ENCODE measurements around the gene HEATR5A. TPM values are rescaled to one million over a fixed set of nuclear protein-coding genes. Genes with fewer than 3 reads are reported as not detected.
"Not testable (repeated sequence)": the region's sequence is repeated elsewhere in the genome, so short reads cannot be mapped to it uniquely, and the experiment has no call there.

HEATR5A gene

DNA sequence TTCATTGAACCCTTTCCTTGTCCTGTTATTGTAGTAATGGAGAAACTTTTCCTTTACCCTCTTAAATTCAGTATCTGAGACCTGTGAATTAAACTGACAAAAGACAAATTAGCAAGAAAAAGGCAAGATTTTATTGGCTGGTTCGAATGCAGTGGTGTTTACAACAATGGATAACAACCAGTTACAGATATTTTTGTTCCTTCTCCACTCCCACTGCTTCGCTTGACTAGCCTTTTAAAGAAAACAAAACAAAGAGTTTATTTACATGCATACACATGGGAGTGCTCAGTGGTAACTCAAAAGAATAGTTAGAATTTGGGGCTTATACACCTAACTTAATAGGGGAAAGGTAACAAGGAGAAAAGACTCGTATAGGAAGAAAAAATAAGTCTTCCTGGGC is 175.7 kb downstream of the HEATR5A start:
- no peaks in the 10 kb centered on the region for H3K4me1 ChIP-seq (ENCODE audit: control insufficient read depth in 2 of 2, insufficient read depth in 1 of 2, low read depth in 1 of 2, low read length in 2 of 2)
- no peak overlapping the region for H2AK5ac ChIP-seq (ENCODE audit: low read depth, low read length)
- H2BK12ac ChIP-seq (ENCODE audit: low read length) = no peak overlapping the region
- no peak overlapping the region for H3K9ac ChIP-seq (ENCODE audit: low read depth, low read length, poor library complexity)
- H3K79me1 ChIP-seq (ENCODE audit: low read depth, low read length) = no peaks in the 10 kb centered on the region
- no peak overlapping the region for H3K4ac ChIP-seq (ENCODE audit: low read length)
- no peaks in the 10 kb centered on the region for H3K27me3 ChIP-seq (ENCODE audit: control insufficient read depth in 3 of 3, insufficient read depth in 3 of 3, low read depth in 1 of 3, low read length in 3 of 3)
- no peak overlapping the region for H2BK5ac ChIP-seq (ENCODE audit: low read length)
- no peak overlapping the region for H3K14ac ChIP-seq (ENCODE audit: low read length)
- no peaks in the 10 kb centered on the region for H3K9me3 ChIP-seq (replicated peaks in 1 of 2; ENCODE audit: control insufficient read depth in 2 of 2, insufficient read depth in 1 of 2, low read depth in 1 of 2, low read length in 2 of 2)
- H4K8ac ChIP-seq (ENCODE audit: low read depth, low read length) = no peak overlapping the region
- H3K27ac ChIP-seq (replicated peaks; ENCODE audit: low read length) = no peak overlapping the region
- H3K36me3 ChIP-seq (replicated peaks in 1 of 2; ENCODE audit: control insufficient read depth in 2 of 2, insufficient read depth in 2 of 2, low read length in 2 of 2) = no peaks in the 10 kb centered on the region
- H4K91ac ChIP-seq (ENCODE audit: low read depth, low read length, poor library complexity) = no peak overlapping the region
- DNase-seq (ENCODE audit: low spot score) = no peak
- no peak overlapping the region for H3K23ac ChIP-seq (ENCODE audit: low read depth, low read length, poor library complexity)
- no peak overlapping the region for H2BK120ac ChIP-seq (ENCODE audit: low read depth, low read length)
- no peak overlapping the region for H3K18ac ChIP-seq (ENCODE audit: low read length)
- no peak overlapping the region for H3K4me3 ChIP-seq (ENCODE audit: low read length in 2 of 2)
- no CpG with 5 or more reads among the region's 3 CpGs for WGBS, 2 donors (ENCODE audit: extremely low coverage in 2 of 2, insufficient read length in 2 of 2, insufficient replicate concordance in 1 of 2)
- H2BK15ac ChIP-seq (ENCODE audit: low read length) = no peak overlapping the region
- no peak overlapping the region for H3K4me2 ChIP-seq (ENCODE audit: insufficient read depth, low read length, poor library complexity, severe bottlenecking)
- no peak overlapping the region for H2AFZ ChIP-seq (ENCODE audit: low read length)

DNA sequence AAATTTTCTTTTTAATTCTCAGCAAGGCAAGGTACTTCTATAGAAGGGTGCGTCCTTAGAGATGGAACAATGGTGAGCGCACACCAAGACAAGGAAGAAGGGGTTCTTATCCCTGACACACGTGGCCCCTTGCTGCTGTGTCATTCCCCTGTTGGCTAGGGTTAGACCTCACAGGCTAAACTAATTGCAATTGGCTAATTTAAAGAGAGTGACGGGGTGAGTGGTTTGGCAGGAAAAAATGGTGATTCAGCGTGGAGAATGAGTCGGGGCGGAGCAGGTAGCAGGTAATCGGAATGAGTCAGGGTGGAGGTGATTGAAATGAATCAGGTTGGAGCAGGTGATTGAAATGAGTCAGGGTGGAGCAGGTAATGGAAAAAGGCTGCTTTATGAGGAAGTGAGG is 176.5 kb downstream of the HEATR5A start:
- no peak overlapping the region for H2BK5ac ChIP-seq (ENCODE audit: low read length)
- no peak overlapping the region for H3K14ac ChIP-seq (ENCODE audit: low read length)
- no peak overlapping the region for H3K18ac ChIP-seq (ENCODE audit: low read length)
- no peaks in the 10 kb centered on the region for H3K27me3 ChIP-seq (ENCODE audit: control insufficient read depth in 3 of 3, insufficient read depth in 3 of 3, low read depth in 1 of 3, low read length in 3 of 3)
- H3K9me3 ChIP-seq (replicated peaks in 1 of 2; ENCODE audit: control insufficient read depth in 2 of 2, insufficient read depth in 1 of 2, low read depth in 1 of 2, low read length in 2 of 2) = no peaks in the 10 kb centered on the region
- no peaks in the 10 kb centered on the region for H3K4me1 ChIP-seq (ENCODE audit: control insufficient read depth in 2 of 2, insufficient read depth in 1 of 2, low read depth in 1 of 2, low read length in 2 of 2)
- H2AFZ ChIP-seq (ENCODE audit: low read length) = no peak overlapping the region
- H3K9ac ChIP-seq (ENCODE audit: low read depth, low read length, poor library complexity) = no peak overlapping the region
- no peaks in the 10 kb centered on the region for H3K79me1 ChIP-seq (ENCODE audit: low read depth, low read length)
- H3K4ac ChIP-seq (ENCODE audit: low read length) = no peak overlapping the region
- no peak overlapping the region for H2BK15ac ChIP-seq (ENCODE audit: low read length)
- no CpG with 5 or more reads among the region's 8 CpGs for WGBS, 2 donors (ENCODE audit: extremely low coverage in 2 of 2, insufficient read length in 2 of 2, insufficient replicate concordance in 1 of 2)
- DNase-seq (ENCODE audit: low spot score) = no peak
- no peak overlapping the region for H4K91ac ChIP-seq (ENCODE audit: low read depth, low read length, poor library complexity)
- no peak overlapping the region for H3K4me2 ChIP-seq (ENCODE audit: insufficient read depth, low read length, poor library complexity, severe bottlenecking)
- no peaks in the 10 kb centered on the region for H3K36me3 ChIP-seq (replicated peaks in 1 of 2; ENCODE audit: control insufficient read depth in 2 of 2, insufficient read depth in 2 of 2, low read length in 2 of 2)
- H3K23ac ChIP-seq (ENCODE audit: low read depth, low read length, poor library complexity) = no peak overlapping the region
- no peak overlapping the region for H3K4me3 ChIP-seq (ENCODE audit: low read length in 2 of 2)
- H2AK5ac ChIP-seq (ENCODE audit: low read depth, low read length) = no peak overlapping the region
- no peak overlapping the region for H4K8ac ChIP-seq (ENCODE audit: low read depth, low read length)
- H3K27ac ChIP-seq (replicated peaks; ENCODE audit: low read length) = no peak overlapping the region
- H2BK120ac ChIP-seq (ENCODE audit: low read depth, low read length) = no peak overlapping the region
- no peak overlapping the region for H2BK12ac ChIP-seq (ENCODE audit: low read length)

GRCh38 chr14:31242161-31242940 is 178.0 kb downstream of the HEATR5A start:
- not testable (repeated sequence) for H3K23ac ChIP-seq (ENCODE audit: low read depth, low read length, poor library complexity); H2BK12ac ChIP-seq (ENCODE audit: low read length); DNase-seq (ENCODE audit: low spot score); H4K8ac ChIP-seq (ENCODE audit: low read depth, low read length); H3K14ac ChIP-seq (ENCODE audit: low read length); H3K27ac ChIP-seq (replicated peaks; ENCODE audit: low read length); H3K27me3 ChIP-seq (ENCODE audit: control insufficient read depth in 3 of 3, insufficient read depth in 3 of 3, low read depth in 1 of 3, low read length in 3 of 3); H3K18ac ChIP-seq (ENCODE audit: low read length); H2BK5ac ChIP-seq (ENCODE audit: low read length); H4K91ac ChIP-seq (ENCODE audit: low read depth, low read length, poor library complexity); H2AFZ ChIP-seq (ENCODE audit: low read length); H3K79me1 ChIP-seq (ENCODE audit: low read depth, low read length); H3K4me3 ChIP-seq (ENCODE audit: low read length in 2 of 2); H2BK15ac ChIP-seq (ENCODE audit: low read length); H3K4me2 ChIP-seq (ENCODE audit: insufficient read depth, low read length, poor library complexity, severe bottlenecking); H2AK5ac ChIP-seq (ENCODE audit: low read depth, low read length); H3K9ac ChIP-seq (ENCODE audit: low read depth, low read length, poor library complexity); H3K9me3 ChIP-seq (replicated peaks in 1 of 2; ENCODE audit: control insufficient read depth in 2 of 2, insufficient read depth in 1 of 2, low read depth in 1 of 2, low read length in 2 of 2); H3K36me3 ChIP-seq (replicated peaks in 1 of 2; ENCODE audit: control insufficient read depth in 2 of 2, insufficient read depth in 2 of 2, low read length in 2 of 2); H3K4ac ChIP-seq (ENCODE audit: low read length); H3K4me1 ChIP-seq (ENCODE audit: control insufficient read depth in 2 of 2, insufficient read depth in 1 of 2, low read depth in 1 of 2, low read length in 2 of 2); H2BK120ac ChIP-seq (ENCODE audit: low read depth, low read length)
- WGBS, 2 donors (ENCODE audit: extremely low coverage in 2 of 2, insufficient read length in 2 of 2, insufficient replicate concordance in 1 of 2) = no CpG with 5 or more reads among the region's 10 CpGs

Small RNAs within 50 kb of the gene (small RNA-seq; reads per million reads assigned to genes)
- not detected for gene RF00019 (ENCODE audit: insufficient read depth)

Measured in neuronal stem cell (in vitro differentiated cells).